T-helper 1 cell treated with Interleukin-12 subunit alpha and Interleukin-12 subunit beta and Interleukin-4 antibody, amounts not matched to agents 30 μg/mL and 1 μg/mL, for 36 hours (primary cell): Measurements from ENCODE around the gene TCN1.
"Not testable (repeated sequence)": the region's sequence is repeated elsewhere in the genome, so short reads cannot be mapped to it uniquely, and the experiment has no call there.

ENCODE experiments used
- H3K27ac Mint-ChIP-seq: one replicate; pipeline ENCODE4 v1.8.0; 2021; ENCODE audit warnings: mild to moderate bottlenecking, mixed read lengths
- H3K27me3 Mint-ChIP-seq: one replicate; pipeline ENCODE4 v1.8.0; 2021; ENCODE audit warnings: low read depth, mixed read lengths
- H3K36me3 Mint-ChIP-seq: one replicate; pipeline ENCODE4 v1.8.0; 2021; ENCODE audit warnings: low read depth, mixed read lengths
- H3K4me1 Mint-ChIP-seq: one replicate; pipeline ENCODE4 v1.8.0; 2021; ENCODE audit warnings: low read depth, mixed read lengths
- H3K4me3 Mint-ChIP-seq: one replicate; pipeline ENCODE4 v1.8.0; 2021; ENCODE audit warnings: mild to moderate bottlenecking, moderate library complexity, mixed read lengths
- H3K9me3 Mint-ChIP-seq: one replicate; pipeline ENCODE4 v1.8.0; 2021; ENCODE audit warnings: mixed read lengths

The TCN1 gene

DNA sequence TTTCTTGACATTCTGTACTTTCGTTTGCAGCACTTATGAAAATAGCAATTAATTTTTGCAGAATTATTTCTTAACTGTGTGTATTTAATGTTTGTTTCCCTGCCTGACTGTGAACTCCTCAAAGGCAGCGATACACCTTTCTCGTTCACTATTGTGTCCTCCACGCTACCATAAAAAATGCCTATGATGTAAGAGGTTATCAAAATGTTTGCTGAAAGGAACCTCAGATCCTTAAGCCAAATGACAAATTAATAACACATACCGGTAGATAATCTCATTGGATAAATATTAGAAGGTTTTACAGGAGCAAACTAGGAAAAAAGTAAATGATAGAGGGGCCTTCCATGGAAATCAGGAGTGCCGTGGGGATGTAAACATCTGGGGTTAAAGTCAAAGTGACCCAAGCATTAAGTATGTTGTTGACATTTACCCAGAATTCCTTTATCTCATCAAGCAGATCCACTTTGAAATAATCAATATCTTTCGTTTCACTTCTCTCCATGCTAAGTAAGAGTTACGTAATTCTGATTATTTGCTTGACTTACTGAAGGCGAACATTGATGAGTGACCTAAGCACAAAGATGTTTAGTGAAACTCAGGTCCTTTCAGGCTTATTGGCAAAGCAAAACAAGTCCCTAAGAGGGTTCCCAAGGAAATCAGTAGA is 9.7 kb upstream of the TCN1 start:
- no peak overlapping the region for H3K27ac Mint-ChIP-seq
- no peaks in the 10 kb centered on the region for H3K4me1 Mint-ChIP-seq
- no peak overlapping the region for H3K4me3 Mint-ChIP-seq

DNA sequence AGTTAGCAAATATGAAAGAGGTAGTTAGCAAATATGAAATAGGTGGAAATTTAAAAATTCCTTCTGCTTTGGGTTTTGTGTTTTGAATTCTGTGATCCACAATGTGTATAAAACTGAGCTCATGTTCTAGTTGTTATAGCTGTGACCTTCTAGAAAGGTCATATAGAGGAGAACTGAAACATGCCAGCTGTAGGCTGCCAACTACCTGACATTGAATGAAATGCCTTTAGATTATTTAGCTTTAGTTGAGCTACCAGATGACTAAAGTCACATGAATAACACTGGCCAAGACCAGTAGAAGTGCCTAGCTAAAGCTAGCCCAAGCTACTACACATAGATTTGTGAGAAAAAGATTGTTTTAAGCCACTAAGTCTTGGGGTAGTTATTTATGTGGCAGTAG is 5.8 kb upstream of the TCN1 start:
- Mint-ChIP-seq H3K27me3 (peaks cover 4% of the 10 kb centered on the region), H3K4me1 (no peaks in the 10 kb centered on the region), H3K9me3 (no peaks in the 10 kb centered on the region), H3K4me3 (no peak overlapping the region), H3K36me3 (no peaks in the 10 kb centered on the region), H3K27ac (no peak overlapping the region)

More for the DNA sequence above, 9.7 kb upstream of the TCN1 start:
- no peaks in the 10 kb centered on the region for H3K36me3 Mint-ChIP-seq
- no peaks in the 10 kb centered on the region for H3K9me3 Mint-ChIP-seq
- peaks cover 3% of the 10 kb centered on the region for H3K27me3 Mint-ChIP-seq

DNA sequence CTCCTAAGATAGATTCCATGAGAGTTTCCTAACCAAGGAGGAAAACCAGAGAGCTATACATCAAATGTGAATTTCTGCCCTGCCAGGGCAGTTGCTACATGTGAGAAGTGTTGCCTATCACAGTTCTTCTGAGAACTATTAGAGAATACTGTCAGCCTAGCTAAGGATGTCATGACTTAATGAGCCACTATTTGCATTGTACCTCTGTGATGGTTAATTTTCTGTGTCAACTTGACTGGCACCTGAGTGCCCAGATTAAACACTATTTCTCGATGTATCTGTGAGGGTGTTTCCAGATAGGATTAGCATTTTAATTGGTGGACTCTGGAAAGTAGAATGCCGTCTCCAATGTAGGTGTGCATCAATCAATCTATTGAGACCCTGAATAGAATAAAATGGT is 1.7 kb upstream of the TCN1 start:
- Mint-ChIP-seq H3K9me3 (no peaks in the 10 kb centered on the region), H3K27me3 (peaks cover 12% of the 10 kb centered on the region), H3K27ac (no peak overlapping the region), H3K4me1 (no peaks in the 10 kb centered on the region), H3K36me3 (no peaks in the 10 kb centered on the region), H3K4me3 (no peak overlapping the region)

DNA sequence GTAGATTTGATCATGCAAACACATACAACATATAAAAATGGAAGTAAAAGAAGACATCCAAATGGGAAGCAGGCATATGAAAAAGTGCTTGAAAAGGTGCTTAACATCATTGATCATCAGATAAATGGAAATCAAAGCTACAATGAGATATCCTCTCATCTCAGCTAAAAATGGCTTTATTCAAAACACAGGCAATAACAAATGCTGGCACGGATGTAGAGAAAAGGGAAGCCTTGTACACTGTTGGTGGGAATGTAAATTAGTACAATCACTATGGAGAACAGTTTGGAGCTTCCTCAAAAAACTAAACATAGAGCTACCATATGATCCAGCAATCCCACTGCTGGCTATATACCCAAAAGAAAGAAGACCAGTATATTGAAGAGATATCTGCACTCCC is 549 bp upstream of the TCN1 start:
- Mint-ChIP-seq H3K27me3 (peaks cover 12% of the 10 kb centered on the region), H3K36me3 (no peaks in the 10 kb centered on the region), H3K4me3 (no peak overlapping the region), H3K4me1 (no peaks in the 10 kb centered on the region), H3K27ac (no peak overlapping the region), H3K9me3 (no peaks in the 10 kb centered on the region)

DNA sequence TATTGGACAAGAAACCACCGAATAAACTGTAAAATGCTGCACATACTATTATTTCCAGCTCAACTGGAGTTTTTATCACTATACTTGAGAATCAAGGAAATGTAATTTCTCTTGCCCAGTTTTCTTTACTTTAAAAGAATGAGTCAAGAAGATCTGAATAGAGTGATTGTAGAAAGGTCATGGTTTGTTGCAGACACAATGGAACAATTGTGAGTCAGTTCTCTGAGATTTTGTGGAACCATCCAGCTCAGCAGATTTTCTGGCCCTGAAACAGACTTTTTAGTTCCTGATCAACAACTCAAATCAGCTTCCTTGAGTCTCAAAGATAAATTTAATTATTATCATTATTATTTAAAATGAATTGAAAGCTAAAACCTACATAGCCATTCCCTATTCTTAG is 1.3 kb downstream of the TCN1 start:
- no peaks in the 10 kb centered on the region for H3K4me1 Mint-ChIP-seq
- H3K36me3 Mint-ChIP-seq = no peaks in the 10 kb centered on the region
- H3K27ac Mint-ChIP-seq = no peak overlapping the region
- no peak overlapping the region for H3K4me3 Mint-ChIP-seq
- peaks cover 19% of the 10 kb centered on the region for H3K27me3 Mint-ChIP-seq
- no peaks in the 10 kb centered on the region for H3K9me3 Mint-ChIP-seq

DNA sequence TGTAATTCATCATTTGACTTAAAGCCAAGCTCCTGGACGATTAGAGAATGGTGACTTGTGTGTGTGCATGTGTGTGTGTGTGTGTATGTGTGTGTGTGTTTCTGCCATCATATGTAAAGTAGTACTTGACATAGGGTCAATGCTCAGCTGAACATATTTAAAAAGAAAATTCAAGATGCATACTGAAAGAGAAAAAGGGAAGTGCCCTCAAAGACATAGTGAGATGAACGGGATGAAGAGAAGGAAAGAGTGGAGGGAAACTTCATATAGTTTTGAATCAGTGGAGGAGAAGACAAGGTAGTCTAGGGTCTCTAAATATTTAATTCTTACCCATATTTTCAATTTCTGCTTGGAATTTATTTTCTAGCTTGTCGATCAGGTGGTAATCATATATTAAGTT is 4.0 kb downstream of the TCN1 start:
- H3K4me1 Mint-ChIP-seq = peaks cover 10% of the 10 kb centered on the region
- H3K27me3 Mint-ChIP-seq = peaks cover 17% of the 10 kb centered on the region
- H3K4me3 Mint-ChIP-seq = no peak overlapping the region
- H3K9me3 Mint-ChIP-seq = no peaks in the 10 kb centered on the region
- no peak overlapping the region for H3K27ac Mint-ChIP-seq
- H3K36me3 Mint-ChIP-seq = no peaks in the 10 kb centered on the region

DNA sequence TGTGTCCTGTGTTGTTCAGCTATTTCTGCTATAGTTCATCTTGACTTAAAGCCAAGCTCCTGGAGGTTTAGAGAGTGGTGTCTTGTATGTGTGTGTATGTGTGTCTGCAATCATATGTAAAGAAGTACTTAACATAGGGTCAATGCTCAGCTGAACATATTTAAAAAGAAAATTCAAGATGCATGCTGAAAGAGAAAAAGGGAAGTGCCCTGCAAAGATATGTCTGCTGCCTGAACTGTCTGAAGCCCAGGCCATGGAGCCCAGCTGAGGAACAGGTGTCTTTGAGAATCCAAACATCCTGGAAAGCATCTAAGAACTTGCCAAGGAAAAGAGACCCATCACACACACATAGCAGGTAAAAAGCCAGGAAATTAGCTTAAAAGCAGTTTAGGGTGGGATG is 6.6 kb downstream of the TCN1 start:
- Mint-ChIP-seq H3K36me3 (no peaks in the 10 kb centered on the region), H3K4me1 (peaks cover 15% of the 10 kb centered on the region), H3K4me3 (no peak overlapping the region), H3K27ac (no peak overlapping the region), H3K9me3 (no peaks in the 10 kb centered on the region), H3K27me3 (peaks cover 8% of the 10 kb centered on the region)

DNA sequence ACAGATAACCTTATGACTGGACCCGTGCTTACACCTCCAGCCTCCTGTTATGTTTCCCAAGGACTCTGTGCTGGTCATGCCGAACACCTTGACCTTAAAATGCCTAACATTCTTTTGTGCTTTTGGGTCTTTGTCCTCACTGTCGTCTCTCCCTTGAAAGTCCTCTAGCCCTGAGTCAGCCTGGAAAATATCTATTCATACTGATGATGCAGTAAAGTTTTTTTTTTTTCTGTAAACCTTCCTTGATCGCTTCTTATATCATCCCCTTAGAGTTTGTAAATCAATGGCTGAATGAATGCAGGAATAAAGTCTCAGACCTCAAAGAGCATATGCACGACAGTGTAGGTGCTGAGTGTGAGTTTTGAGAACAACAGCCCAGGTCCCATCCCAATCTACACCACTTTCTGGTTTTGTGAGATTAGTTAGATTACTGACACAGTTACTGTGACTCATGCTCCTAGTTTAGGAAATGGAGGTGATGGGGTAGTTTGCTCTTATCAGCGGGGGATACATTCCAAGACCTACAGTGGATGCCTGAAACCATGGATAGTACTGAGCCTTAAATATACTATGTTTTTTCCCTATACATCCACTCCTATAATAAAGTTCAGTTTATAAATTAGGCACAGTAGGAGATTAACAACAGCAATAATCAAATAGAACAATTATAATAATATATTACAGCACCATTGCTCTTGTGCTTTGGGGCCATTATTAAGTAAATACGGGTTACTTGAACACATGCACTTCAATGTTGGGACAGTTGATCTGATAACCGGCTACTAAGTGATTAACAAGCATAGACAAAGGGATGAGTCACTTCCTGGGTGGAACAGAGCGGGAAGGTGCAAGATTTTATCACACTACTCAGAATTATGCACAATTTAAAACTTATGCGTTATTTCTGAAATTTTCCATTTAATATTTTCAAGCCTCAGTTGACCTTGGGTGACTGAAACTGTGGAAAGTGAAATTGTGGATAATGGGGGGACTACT is 8.6 kb downstream of the TCN1 start:
- peaks cover 14% of the 10 kb centered on the region for H3K27me3 Mint-ChIP-seq
- no peaks in the 10 kb centered on the region for H3K9me3 Mint-ChIP-seq
- no peaks in the 10 kb centered on the region for H3K36me3 Mint-ChIP-seq
- H3K4me1 Mint-ChIP-seq = peaks cover 15% of the 10 kb centered on the region
- H3K27ac Mint-ChIP-seq = peak overlapping the region; percentile 28
- H3K4me3 Mint-ChIP-seq = peak overlapping the region; percentile 4

DNA sequence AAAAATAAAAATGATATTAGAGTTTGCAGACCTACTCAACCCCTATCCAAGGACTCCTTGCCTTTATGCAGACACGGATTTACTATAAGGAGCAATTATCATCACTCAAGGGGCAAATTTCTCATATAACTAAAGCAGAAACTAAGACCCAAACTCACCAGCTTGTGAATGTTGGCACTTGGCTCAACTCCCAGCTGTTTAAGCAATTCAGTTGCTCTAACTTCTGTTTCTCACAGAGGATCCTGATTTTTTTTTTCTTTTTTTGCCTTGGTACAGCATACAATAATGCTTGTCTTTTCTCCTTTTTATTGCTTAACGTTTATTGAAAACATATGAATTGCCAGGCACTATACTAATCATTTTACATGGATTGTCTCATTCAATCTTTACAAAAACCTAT is 11.4 kb downstream of the TCN1 start:
- Mint-ChIP-seq H3K27me3 (peaks cover 6% of the 10 kb centered on the region), H3K4me3 (no peak overlapping the region), H3K27ac (no peak overlapping the region), H3K9me3 (no peaks in the 10 kb centered on the region), H3K36me3 (no peaks in the 10 kb centered on the region), H3K4me1 (peaks cover 15% of the 10 kb centered on the region)

DNA sequence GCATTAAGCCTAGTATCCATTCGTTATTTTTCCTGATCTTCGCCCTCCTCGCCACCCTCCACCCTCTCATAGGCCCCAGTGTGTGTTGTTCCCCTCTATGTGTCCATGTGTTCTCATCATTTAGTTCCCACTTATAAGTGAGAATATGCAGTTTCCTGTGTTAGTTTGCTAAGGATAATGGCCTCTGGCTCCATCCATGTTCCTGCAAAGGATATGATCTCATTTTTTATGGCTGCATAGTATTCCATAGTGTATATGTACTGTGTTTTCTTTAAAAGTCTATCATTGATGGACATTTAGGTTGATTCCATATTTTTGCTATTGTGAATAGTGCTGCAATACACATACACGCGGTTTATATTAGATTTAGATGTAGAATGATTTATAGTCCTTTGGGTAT is 14.9 kb downstream of the TCN1 start:
- not testable (repeated sequence) for H3K4me3 Mint-ChIP-seq, H3K36me3 Mint-ChIP-seq

DNA sequence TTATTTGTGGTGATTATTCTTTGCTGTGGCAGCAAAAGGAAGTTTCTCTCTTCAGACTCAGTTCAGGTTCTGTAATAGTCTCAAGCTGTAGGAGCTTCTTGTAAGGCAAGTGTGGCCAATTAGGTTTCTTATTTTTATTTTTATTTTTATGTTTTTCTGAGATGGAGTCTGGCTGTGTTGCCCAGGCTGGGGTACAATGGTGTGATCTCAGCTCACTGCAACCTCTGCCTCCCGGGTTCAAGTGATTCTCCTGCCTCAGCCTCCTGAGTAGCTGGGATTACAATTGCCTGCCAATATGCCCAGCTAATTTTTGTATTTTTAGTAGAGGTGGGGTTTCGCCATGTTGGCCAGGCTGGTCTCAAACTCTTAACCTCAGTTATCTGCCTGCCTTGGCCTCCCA is 16.7 kb downstream of the TCN1 start:
- H3K9me3 Mint-ChIP-seq, H3K4me1 Mint-ChIP-seq, H3K36me3 Mint-ChIP-seq, H3K4me3 Mint-ChIP-seq, H3K27ac Mint-ChIP-seq: not testable (repeated sequence)
- peaks cover 12% of the 10 kb centered on the region for H3K27me3 Mint-ChIP-seq

More for the DNA sequence above, 14.9 kb downstream of the TCN1 start:
- not testable (repeated sequence) for H3K27me3 Mint-ChIP-seq, H3K27ac Mint-ChIP-seq, H3K4me1 Mint-ChIP-seq, H3K9me3 Mint-ChIP-seq

DNA sequence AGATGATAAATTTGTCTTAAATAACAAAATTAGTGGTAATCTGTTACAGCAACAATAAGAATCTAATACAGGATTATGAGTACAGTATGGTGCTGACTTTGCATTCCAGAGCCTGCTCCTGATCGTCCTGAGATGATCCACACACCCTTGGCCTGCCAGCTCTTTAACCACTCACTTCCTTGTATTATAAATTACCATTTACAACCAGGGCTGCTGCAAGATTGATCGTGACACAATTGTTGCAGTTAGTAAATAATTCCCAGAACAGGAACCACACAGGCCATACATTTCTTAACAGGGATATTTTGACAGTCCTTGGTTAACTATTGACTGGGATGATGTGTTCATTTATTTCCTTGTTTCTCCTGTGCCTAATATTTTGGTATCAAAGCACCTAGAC is 17.2 kb downstream of the TCN1 start:
- Mint-ChIP-seq H3K27me3 (peaks cover 9% of the 10 kb centered on the region), H3K4me1 (no peaks in the 10 kb centered on the region), H3K27ac (no peak overlapping the region), H3K4me3 (no peak overlapping the region), H3K9me3 (no peaks in the 10 kb centered on the region), H3K36me3 (no peaks in the 10 kb centered on the region)

DNA sequence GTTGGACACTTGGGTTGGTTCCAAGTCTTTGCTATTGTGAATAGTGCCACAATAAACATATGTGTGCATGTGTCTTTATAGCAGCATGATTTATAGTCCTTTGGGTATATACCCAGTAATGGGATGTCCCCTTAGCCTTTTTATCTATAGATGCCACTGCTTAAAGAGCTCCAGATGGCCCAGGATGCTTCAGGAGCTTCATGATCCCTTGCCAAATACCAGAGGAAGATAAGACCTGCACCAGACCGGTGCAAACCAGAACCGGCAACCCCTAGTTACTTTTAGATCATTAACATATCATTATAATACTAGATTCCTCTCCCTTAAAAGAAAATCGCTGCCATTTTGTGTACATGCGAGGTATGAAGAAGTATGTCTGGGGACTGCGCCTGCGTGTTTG is 17.8 kb downstream of the TCN1 start:
- not testable (repeated sequence) for H3K4me1 Mint-ChIP-seq, H3K9me3 Mint-ChIP-seq, H3K27me3 Mint-ChIP-seq, H3K27ac Mint-ChIP-seq, H3K4me3 Mint-ChIP-seq, H3K36me3 Mint-ChIP-seq

DNA sequence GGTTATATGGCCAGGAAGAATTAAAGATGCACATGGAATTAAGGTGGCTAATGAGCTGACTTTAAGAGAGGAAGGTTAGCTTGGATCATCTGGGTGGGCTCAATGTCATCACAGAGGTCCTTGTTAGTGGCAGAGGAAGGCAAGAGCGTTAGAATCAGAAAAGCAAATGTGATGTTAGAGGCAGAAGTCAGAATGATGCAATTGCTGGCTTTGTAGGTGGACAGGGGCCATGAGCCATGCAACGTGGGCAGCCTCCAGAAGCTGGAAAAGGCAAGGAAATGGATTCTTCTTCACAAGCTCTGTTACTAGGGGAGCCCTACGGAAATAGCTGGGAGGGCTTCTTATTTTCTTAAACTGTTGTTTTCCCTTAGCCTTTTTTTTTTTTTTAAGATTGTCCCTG is 18.7 kb downstream of the TCN1 start:
- Mint-ChIP-seq H3K27me3 (peaks cover 6% of the 10 kb centered on the region), H3K4me3 (no peak overlapping the region), H3K36me3 (no peaks in the 10 kb centered on the region), H3K27ac (no peak overlapping the region), H3K4me1 (no peaks in the 10 kb centered on the region), H3K9me3 (no peaks in the 10 kb centered on the region)

DNA sequence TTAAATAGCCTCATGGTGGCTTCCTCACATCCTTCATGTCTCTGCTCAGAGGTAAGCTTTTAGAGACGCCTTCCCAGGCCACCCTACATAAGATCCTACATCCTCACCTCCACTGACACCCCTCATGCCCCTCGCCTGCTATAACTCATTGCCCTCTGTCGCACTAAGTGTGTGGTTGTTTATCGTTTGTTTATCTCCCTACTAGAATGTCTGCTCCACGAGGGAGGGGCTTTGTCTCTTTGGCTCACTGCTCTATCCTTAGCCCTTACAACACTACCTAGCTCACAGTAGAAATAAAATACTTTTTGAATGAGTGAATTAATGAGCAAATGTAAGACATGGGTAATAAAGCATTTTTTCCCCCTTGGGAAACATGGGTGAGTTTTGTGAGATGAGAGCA is 19.7 kb downstream of the TCN1 start:
- no peaks in the 10 kb centered on the region for H3K36me3 Mint-ChIP-seq
- H3K9me3 Mint-ChIP-seq = no peaks in the 10 kb centered on the region
- no peak overlapping the region for H3K27ac Mint-ChIP-seq
- H3K27me3 Mint-ChIP-seq = peaks cover 10% of the 10 kb centered on the region
- no peaks in the 10 kb centered on the region for H3K4me1 Mint-ChIP-seq
- no peak overlapping the region for H3K4me3 Mint-ChIP-seq
